GM19025 (cell line): ENCODE results near the gene RBM20.

Experiments
- ATAC-seq: cut with Tn5 transposase; IDR thresholded peaks from one replicate; pipeline ENCODE4 v1.9.1; 2021; ENCODE audit warnings: mild to moderate bottlenecking, low read depth, moderate library complexity; ENCODE audit not compliant: unreplicated experiment

RBM20 gene

DNA sequence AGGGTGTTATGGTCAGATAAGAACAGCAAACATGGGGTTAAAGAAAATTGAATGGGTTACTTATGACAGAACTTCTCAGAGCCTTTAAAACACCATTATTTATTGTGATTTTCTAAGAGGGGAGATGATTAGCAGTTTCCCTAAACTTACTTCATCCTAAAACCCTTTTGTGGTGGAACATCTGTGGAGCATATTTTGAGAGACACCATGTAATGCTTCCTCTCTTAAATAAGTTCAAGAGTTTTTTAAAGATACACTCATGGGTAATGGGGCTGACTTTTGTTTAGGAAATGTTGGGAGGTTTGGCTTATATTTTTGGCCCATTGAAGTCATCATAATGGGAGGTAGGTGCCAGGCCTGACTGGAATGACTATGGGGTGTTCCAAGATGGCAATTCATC, 219.2 kb downstream of the RBM20 start:
- ATAC-seq = no peak

DNA sequence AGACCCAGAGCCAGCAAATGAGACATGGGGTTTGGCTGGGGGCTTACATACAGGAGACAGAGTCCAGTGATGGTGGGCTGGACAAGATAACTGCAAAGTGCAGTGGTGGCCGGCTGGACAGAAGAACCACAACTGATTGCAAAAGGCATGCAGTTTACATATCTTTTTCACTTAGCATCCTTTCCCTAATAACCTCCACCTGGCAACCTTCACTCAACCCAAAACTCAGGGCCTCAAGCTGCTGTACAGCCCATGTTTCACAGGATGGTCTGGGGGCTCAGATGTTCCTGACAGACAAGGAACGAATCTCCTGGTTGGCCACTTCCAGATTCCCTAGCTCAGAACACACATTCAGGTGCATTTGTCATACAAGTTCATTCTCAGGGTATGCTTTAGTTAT, 219.8 kb downstream of the RBM20 start:
- ATAC-seq = no peak

DNA sequence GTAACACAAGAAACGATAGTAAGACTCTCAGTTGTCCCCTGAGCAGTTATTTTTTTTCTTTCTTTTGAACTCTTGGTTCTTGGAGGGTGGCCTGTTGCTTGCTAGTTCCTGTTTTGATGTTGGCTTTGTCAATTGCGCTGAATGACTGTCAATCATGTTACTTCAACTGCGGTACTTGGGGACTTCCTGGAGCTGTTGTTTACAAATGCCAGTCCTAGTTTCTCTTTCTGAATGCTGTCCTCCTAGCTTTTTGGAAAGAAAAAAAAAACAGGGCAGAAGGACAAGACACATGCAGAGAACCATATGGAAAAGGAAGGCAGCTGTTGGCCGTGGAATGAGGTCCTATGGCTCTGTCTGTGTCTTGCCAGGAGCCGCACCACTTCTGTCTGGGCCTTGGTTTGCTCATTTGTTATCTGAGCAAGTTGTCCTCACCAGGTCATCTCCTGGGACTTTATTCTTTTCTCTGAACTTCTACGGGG, 220.6 kb downstream of the RBM20 start:
- peak; percentile 55 for ATAC-seq

DNA sequence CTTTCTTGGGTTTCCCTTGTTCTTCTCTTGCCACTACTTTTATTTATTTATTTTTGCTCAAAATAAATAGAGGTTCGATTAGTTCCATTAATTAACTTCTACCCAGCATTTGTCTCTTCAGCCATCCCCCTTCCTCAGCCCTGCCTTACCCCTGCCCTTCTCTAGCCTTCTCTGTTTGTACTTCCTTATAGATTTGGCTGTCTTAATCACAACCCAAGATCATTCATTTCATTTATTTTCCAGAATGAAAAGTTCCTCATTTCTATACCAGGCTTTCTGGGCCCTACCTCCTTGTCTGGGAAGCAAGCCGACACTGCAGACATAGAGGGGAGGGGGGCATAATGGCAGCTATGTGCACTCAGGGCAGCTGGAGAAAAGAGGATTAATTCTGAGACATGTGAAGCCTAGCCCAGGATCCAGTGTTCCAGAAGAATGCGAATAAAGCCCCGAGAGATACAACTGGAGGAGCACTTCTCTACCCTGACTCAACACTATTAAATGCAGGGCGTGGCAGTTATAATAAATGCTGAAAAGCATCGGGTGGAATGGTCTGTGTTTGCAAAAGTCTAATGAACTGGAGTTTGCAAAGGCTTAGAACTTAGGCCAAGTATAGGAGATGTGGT, 221.2 kb downstream of the RBM20 start:
- ATAC-seq = no peak

- ATAC-seq = no peak
Measured at GRCh38 chr10:110865809-110866482, 221.8 kb downstream of the RBM20 start.

- peak; percentile 26 for ATAC-seq
Measured at GRCh38 chr10:110867011-110867806, 223.1 kb downstream of the RBM20 start.

DNA sequence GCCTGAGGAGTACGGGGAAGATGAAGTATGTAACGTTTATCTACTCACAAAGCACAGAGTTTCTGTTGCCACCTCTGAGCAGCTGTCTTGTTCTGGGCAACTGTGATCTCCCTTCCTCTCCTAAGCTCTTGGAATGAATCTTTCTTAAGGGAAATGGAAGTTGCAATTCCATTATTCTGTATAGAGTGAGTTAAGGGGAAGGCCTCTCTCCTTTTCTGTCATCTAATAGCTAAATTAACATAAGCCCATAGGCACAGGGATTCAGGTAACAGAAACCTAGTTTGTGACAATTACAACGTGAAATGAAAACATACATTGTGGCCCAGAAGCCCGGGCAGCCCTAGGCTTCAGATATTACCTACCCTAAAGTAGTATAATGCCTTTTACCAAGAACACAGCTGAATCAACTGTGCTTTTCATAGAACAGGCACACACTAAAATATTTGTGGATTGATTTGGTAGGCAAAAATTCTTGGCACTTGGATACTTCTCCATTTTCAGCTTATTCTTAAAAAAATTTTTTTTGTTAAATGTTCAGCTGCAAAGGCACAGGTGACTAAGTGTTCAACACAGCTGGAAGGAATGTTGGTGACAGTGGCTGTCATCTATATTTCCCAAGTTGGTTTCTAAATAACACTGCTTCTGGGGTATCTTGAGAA, 223.8 kb downstream of the RBM20 start:
- no peak for ATAC-seq

- ATAC-seq = no peak
Measured at GRCh38 chr10:110868981-110869380, 224.8 kb downstream of the RBM20 start.

DNA sequence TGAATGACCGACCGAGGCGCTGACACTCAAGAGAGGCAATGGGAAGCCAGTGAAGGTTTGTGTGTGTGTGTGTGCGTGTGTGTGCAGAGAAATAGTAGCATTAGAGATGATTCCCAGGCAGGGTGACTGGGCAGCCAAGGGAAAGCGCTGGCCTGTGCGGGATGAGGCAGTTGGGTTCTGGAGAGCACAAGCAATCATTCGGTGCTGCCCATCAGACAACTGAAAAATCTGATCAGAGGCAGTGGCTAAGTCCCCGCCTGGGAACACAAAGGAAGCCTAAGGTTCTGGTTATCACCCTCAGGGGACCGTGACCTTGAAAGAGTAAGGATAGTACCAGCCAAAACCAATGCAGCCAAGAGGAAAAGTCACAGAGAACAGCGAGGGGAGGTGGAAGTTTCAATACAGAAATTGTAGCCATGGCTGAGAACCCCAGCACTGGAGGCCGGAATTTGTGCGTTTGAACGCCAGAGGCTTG, 226.7 kb downstream of the RBM20 start:
- ATAC-seq = no peak

DNA sequence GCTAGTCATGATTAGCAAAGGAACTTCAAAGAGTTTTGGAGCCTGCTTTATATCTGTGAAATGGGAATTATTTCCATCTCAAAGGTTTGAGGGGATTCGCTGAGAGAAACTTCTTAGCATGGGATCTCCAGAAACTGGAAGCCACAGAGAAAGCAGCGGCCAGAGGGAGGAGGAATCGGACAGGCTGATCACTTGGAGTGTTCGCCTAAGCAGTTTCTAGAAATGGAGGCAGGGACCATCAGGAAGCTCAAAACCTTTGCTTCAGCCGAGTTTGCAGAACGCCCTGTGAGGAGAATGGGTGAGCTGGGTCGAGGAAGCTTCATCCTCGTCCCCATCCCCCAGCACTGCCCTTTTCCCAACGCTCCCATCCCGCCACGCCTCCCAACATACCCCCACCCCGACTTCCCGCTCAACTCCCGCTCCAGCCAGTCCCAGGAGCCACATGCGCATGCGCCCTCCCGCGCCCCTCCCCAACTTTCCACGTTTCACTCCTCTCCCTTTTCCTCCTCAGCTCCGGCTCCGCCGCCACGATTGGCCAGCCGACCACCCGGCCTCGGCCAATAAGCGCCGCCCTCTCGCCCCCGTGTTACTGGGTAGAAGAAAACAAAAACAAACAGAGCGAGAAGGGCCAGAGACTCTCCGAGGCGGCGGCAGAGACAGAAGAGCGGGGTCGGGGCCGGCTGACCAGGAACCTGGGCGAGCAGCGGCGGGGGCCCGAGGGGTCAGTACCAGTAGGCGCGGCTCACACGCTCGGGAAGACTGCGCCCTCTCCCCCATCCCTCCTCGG, 227.4 kb downstream of the RBM20 start, which contains the start of gene PDCD4:
TSS of gene PDCD4 (plus strand) at position 631 of the 787 bp plus-strand sequence. CDS start 4,100 bp downstream, outside the sequence.
- ATAC-seq = peak; percentile 68

DNA sequence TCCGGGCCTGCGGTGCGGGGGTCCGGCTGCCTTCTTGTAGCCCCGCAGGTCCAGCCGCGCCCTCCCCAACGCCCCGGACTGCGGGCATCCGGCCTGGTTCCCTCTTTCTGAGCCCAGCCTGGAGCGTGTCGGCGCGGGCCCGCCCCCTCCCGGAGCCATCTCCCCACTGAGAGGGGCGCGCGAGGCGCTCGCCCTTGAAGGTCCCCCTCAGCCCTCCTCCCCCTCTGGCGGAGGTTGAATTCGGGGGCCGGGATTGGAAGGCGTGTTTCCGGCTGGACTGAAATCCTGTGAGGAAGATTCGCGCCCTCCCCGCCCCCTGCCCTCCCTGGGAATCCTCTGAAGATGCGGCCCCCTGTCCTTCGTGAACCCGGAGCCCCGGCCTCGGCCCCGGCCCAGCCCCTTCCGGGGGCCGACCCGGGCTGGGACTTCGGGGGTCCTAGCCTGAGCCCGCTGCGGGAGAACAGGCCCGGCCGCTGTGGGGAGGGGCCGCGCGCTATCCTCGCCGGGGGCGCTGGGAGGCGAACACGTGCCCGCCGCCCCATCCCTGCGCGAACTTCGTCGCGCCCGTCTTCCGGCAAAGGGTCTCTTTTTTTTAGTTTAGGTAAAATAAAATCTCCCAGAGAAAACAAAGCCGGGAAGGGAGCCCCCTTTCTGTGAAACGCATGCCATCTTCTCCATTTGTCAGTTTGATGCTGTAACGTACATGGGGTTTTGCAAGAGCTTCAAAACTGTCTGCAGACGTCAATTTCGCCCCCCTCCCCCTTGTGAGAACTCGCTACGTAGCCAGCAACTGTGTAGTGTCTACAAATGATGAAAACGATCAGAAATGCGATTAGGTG, 228.2 kb downstream of the RBM20 start:
- ATAC-seq = peak; percentile 36

GRCh38 chr10:110872984-110873923, 229.1 kb downstream of the RBM20 start:
- no peak for ATAC-seq

DNA sequence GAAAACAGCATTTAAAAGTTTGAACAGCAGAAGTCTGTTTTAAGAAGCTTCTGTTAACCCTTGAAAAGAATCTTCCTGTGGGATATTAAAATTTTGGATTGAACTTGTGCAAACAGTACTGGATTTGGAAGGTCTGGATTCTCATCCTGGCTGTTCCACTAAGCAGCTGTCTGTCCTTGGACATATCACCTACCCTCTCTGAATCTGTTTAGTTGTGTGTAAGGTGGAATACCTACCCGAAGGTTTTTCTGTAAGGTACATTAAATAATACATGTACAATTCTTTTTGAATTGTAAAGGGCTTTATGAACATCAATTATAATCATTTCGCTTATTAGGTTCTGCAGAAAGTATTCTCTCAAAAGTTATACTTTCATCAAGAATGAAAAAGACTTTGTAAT, 229.8 kb downstream of the RBM20 start:
- ATAC-seq = no peak

DNA sequence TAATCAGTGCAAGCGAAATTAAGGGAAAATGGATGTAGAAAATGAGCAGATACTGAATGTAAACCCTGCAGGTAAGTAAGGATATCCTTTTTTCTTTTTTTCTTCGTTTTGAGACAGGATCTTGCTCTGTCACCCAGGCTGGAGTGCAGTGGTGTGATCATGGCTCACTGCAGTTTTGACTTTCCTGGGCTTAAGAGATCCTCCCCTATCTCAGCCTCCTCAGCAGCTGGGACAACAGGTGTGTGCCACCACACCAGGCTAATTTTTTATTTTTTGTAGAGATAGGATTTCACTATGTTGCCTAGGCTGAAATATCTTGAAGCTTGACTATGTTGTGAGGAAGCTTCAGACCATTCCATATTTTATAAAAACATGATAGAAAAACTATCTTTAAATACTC, 231.9 kb downstream of the RBM20 start:
- ATAC-seq = no peak

DNA sequence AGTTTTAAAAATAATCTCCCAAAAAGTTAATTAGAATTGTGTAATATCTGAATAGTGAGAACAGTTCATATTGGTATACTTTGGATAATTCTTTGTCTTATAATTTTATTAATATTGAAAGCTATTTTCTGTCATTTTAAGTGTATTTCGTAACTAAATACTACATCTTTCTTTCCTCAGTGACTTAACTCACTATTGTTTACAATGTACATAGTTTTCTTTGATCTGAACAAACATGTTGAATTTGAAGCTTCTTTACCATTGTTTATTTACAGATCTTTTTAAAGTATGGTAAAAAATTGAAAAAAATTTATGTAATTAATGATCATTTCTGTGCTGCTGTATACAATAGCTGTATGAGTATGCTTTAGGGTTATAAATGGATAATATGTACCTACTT, 232.7 kb downstream of the RBM20 start:
- no peak for ATAC-seq

DNA sequence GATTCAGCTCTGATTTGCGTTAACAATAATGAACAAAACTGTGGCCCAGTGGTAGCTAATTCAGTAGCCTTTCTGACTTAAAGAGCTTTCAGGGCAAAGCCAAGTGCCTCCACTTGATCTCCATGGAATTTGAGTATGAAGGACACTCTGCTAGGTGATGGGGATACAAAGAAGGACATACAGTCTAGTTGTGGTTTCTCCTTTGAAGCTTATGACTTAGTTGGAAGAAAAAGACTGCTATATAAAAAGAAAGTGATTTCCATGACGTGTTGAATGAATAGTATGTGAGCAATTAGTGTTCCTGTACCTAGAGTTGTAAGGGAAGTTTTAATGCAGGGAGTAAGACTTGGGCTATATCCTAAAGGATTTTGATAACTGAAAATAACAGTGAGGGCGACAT, 235.9 kb downstream of the RBM20 start:
- ATAC-seq = no peak

GRCh38 chr10:110881247-110881646, 237.1 kb downstream of the RBM20 start:
- no peak for ATAC-seq

DNA sequence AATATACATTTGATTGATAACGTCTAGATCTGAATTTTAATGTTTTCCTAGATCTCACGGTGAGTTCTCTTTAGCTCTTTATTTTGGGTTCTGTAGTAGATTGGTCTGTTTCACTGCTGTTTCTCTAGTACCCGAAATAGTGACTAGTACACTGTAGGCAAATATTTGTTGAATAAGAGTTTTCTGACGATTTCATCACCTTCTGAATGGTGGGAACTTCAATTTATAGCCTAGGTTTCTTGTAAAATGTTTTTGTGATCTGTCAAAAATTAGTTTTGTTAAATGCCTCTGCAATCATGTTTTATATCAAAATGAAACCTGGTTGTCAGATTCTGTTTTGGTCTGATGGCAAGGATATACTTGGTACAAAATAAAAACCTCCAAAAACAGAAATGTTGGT, 237.8 kb downstream of the RBM20 start:
- no peak for ATAC-seq
